ENCODE results near the gene AKAP6. TPM values are rescaled to one million over a fixed set of nuclear protein-coding genes. Genes with fewer than 3 reads are reported as not detected.

Gene AKAP6
- total RNA-seq, 1 experiment from 2014 or later: 1.9 TPM

- Histone ChIP-seq H3K36me3 (ENCODE audit: control insufficient read depth in 1 of 2, insufficient read depth in 2 of 2, low read length in 2 of 2) (no peaks in the 10 kb centered on the region), H3K79me2 (ENCODE audit: insufficient read depth, low read length) (no peaks in the 10 kb centered on the region), H2AFZ (ENCODE audit: low read depth, low read length, poor library complexity, severe bottlenecking) (no peak overlapping the region), H3K9me2 (ENCODE audit: insufficient read depth) (no peaks in the 10 kb centered on the region), H3K4me1 (ENCODE audit: control insufficient read depth in 1 of 2, insufficient read depth in 2 of 2, low read length in 2 of 2) (no peaks in the 10 kb centered on the region), H3K9ac (ENCODE audit: low read length) (no peak overlapping the region), H4K20me1 (ENCODE audit: insufficient read depth) (no peaks in the 10 kb centered on the region), H3K4me3 (replicated peaks in 1 of 2; ENCODE audit: low read depth in 1 of 2, low read length in 2 of 2) (no peak overlapping the region), H3K27me3 (ENCODE audit: insufficient read depth, low read length) (peaks cover 19% of the 10 kb centered on the region), H3K4me2 (ENCODE audit: low read length) (no peak overlapping the region), H3K9me3 (ENCODE audit: control insufficient read depth in 1 of 2, insufficient read depth in 1 of 2, low read depth in 1 of 2, low read length in 2 of 2) (no peaks in the 10 kb centered on the region), H3K27ac (ENCODE audit: low read depth, low read length) (no peak overlapping the region)
- intact Hi-C loops (cut with micrococcal nuclease): no loop called here
- TF ChIP-seq FOSL1 (IDR thresholded peaks at IDR 0.05; ENCODE audit: low read depth): no peak
- DNase-seq (ENCODE audit: low read depth, low spot score): no peak
- ChIA-PET CTCF (no interaction called here), POLR2A (no interaction called here), RAD21 (ENCODE audit: low non-redundant PET in 1 of 2, low total read pairs in 2 of 2, uncharacterized antibody in 2 of 2, unreplicated experiment in 2 of 2) (no interaction called here)
- no peak for ATAC-seq
- BruUV-seq (replicated peaks): no TSS peak
Observed at GRCh38 chr14:32682214-32682613, 353.1 kb downstream of the AKAP6 start.

GRCh38 chr14:32683679-32684078 lies 354.6 kb downstream of the AKAP6 start:
- POLR2A ChIA-PET: no interaction called here
- H3K27ac ChIP-seq (ENCODE audit: low read depth, low read length): no peak overlapping the region
- ATAC-seq (no peak), DNase-seq (ENCODE audit: low read depth, low spot score) (no peak)
- BruUV-seq (replicated peaks): no TSS peak
- no peak overlapping the region for H2AFZ ChIP-seq (ENCODE audit: low read depth, low read length, poor library complexity, severe bottlenecking)
- no peaks in the 10 kb centered on the region for H3K4me1 ChIP-seq (ENCODE audit: control insufficient read depth in 1 of 2, insufficient read depth in 2 of 2, low read length in 2 of 2)
- no peak overlapping the region for H3K4me2 ChIP-seq (ENCODE audit: low read length)
- peaks cover 19% of the 10 kb centered on the region for H3K27me3 ChIP-seq (ENCODE audit: insufficient read depth, low read length)
- intact Hi-C loops (cut with micrococcal nuclease): no loop called here
- H3K36me3 ChIP-seq (ENCODE audit: control insufficient read depth in 1 of 2, insufficient read depth in 2 of 2, low read length in 2 of 2): no peaks in the 10 kb centered on the region
- CTCF ChIA-PET: no interaction called here
- no peak overlapping the region for H3K9ac ChIP-seq (ENCODE audit: low read length)
- TF ChIP-seq EZH2phosphoT487 (IDR thresholded peaks at IDR 0.05; ENCODE audit: borderline replicate concordance) (no peak), CEBPB (IDR thresholded peaks at IDR 0.05; ENCODE audit: low read depth) (no peak), EGR1 (IDR thresholded peaks at IDR 0.05; ENCODE audit: low read depth) (no peak), ZNF274 (IDR thresholded peaks at IDR 0.05; ENCODE audit: low read depth, low read length) (no peak), CBX3 (IDR thresholded peaks at IDR 0.05; ENCODE audit: low read depth) (no peak), ELF1 (IDR thresholded peaks at IDR 0.05; ENCODE audit: borderline replicate concordance, low read depth) (no peak), ATF3 (IDR thresholded peaks at IDR 0.05) (no peak), MAX (IDR thresholded peaks at IDR 0.05) (no peak), POLR2AphosphoS5 (IDR thresholded peaks at IDR 0.05; ENCODE audit: low read depth, low read length) (no peak), FOSL1 (IDR thresholded peaks at IDR 0.05; ENCODE audit: low read depth) (no peak)
- TF ChIP-seq, protein P1, sequence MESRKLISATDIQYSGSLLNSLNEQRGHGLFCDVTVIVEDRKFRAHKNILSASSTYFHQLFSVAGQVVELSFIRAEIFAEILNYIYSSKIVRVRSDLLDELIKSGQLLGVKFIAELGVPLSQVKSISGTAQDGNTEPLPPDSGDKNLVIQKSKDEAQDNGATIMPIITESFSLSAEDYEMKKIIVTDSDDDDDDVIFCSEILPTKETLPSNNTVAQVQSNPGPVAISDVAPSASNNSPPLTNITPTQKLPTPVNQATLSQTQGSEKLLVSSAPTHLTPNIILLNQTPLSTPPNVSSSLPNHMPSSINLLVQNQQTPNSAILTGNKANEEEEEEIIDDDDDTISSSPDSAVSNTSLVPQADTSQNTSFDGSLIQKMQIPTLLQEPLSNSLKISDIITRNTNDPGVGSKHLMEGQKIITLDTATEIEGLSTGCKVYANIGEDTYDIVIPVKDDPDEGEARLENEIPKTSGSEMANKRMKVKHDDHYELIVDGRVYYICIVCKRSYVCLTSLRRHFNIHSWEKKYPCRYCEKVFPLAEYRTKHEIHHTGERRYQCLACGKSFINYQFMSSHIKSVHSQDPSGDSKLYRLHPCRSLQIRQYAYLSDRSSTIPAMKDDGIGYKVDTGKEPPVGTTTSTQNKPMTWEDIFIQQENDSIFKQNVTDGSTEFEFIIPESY (IDR thresholded peaks at IDR 0.05; ENCODE audit: extremely low read depth, insufficient replicate concordance, low read length): no peak
- TF ChIP-seq, protein P2, sequence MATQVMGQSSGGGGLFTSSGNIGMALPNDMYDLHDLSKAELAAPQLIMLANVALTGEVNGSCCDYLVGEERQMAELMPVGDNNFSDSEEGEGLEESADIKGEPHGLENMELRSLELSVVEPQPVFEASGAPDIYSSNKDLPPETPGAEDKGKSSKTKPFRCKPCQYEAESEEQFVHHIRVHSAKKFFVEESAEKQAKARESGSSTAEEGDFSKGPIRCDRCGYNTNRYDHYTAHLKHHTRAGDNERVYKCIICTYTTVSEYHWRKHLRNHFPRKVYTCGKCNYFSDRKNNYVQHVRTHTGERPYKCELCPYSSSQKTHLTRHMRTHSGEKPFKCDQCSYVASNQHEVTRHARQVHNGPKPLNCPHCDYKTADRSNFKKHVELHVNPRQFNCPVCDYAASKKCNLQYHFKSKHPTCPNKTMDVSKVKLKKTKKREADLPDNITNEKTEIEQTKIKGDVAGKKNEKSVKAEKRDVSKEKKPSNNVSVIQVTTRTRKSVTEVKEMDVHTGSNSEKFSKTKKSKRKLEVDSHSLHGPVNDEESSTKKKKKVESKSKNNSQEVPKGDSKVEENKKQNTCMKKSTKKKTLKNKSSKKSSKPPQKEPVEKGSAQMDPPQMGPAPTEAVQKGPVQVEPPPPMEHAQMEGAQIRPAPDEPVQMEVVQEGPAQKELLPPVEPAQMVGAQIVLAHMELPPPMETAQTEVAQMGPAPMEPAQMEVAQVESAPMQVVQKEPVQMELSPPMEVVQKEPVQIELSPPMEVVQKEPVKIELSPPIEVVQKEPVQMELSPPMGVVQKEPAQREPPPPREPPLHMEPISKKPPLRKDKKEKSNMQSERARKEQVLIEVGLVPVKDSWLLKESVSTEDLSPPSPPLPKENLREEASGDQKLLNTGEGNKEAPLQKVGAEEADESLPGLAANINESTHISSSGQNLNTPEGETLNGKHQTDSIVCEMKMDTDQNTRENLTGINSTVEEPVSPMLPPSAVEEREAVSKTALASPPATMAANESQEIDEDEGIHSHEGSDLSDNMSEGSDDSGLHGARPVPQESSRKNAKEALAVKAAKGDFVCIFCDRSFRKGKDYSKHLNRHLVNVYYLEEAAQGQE (IDR thresholded peaks at IDR 0.05; ENCODE audit: low read depth): no peak
- no peak overlapping the region for H3K4me3 ChIP-seq (replicated peaks in 1 of 2; ENCODE audit: low read depth in 1 of 2, low read length in 2 of 2)
- RAD21 ChIA-PET (ENCODE audit: low non-redundant PET in 1 of 2, low total read pairs in 2 of 2, uncharacterized antibody in 2 of 2, unreplicated experiment in 2 of 2): no interaction called here
- H3K9me3 ChIP-seq (ENCODE audit: control insufficient read depth in 1 of 2, insufficient read depth in 1 of 2, low read depth in 1 of 2, low read length in 2 of 2): no peaks in the 10 kb centered on the region
- no peaks in the 10 kb centered on the region for H3K79me2 ChIP-seq (ENCODE audit: insufficient read depth, low read length)
- H3K9me2 ChIP-seq (ENCODE audit: insufficient read depth): no peaks in the 10 kb centered on the region
- H4K20me1 ChIP-seq (ENCODE audit: insufficient read depth): no peaks in the 10 kb centered on the region
